ENCODE data around the gene ARHGAP6.

- TF ChIP-seq ZFP3 (CRISPR knock-in tag; IDR thresholded peaks at IDR 0.05) (no peak), ISL1 (CRISPR knock-in tag; IDR thresholded peaks at IDR 0.05) (no peak), CSDC2 (CRISPR knock-in tag; IDR thresholded peaks at IDR 0.05) (no peak), ZNF70 (CRISPR knock-in tag; IDR thresholded peaks at IDR 0.05) (no peak)
- TF ChIP-seq, protein P1, sequence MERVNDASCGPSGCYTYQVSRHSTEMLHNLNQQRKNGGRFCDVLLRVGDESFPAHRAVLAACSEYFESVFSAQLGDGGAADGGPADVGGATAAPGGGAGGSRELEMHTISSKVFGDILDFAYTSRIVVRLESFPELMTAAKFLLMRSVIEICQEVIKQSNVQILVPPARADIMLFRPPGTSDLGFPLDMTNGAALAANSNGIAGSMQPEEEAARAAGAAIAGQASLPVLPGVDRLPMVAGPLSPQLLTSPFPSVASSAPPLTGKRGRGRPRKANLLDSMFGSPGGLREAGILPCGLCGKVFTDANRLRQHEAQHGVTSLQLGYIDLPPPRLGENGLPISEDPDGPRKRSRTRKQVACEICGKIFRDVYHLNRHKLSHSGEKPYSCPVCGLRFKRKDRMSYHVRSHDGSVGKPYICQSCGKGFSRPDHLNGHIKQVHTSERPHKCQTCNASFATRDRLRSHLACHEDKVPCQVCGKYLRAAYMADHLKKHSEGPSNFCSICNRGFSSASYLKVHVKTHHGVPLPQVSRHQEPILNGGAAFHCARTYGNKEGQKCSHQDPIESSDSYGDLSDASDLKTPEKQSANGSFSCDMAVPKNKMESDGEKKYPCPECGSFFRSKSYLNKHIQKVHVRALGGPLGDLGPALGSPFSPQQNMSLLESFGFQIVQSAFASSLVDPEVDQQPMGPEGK (CRISPR knock-in tag; IDR thresholded peaks at IDR 0.05; ENCODE audit: borderline replicate concordance), result no peak
- TF ChIP-seq, protein P2, sequence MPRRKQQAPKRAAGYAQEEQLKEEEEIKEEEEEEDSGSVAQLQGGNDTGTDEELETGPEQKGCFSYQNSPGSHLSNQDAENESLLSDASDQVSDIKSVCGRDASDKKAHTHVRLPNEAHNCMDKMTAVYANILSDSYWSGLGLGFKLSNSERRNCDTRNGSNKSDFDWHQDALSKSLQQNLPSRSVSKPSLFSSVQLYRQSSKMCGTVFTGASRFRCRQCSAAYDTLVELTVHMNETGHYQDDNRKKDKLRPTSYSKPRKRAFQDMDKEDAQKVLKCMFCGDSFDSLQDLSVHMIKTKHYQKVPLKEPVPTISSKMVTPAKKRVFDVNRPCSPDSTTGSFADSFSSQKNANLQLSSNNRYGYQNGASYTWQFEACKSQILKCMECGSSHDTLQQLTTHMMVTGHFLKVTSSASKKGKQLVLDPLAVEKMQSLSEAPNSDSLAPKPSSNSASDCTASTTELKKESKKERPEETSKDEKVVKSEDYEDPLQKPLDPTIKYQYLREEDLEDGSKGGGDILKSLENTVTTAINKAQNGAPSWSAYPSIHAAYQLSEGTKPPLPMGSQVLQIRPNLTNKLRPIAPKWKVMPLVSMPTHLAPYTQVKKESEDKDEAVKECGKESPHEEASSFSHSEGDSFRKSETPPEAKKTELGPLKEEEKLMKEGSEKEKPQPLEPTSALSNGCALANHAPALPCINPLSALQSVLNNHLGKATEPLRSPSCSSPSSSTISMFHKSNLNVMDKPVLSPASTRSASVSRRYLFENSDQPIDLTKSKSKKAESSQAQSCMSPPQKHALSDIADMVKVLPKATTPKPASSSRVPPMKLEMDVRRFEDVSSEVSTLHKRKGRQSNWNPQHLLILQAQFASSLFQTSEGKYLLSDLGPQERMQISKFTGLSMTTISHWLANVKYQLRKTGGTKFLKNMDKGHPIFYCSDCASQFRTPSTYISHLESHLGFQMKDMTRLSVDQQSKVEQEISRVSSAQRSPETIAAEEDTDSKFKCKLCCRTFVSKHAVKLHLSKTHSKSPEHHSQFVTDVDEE (CRISPR knock-in tag; IDR thresholded peaks at IDR 0.05), result no peak
Observed at GRCh38 chrX:11663875-11664210, 1.9 kb downstream of the ARHGAP6 start.
